GM21423 (cell line): Measurements from ENCODE around the gene ANKRD31.
"Not testable (repeated sequence)": the region's sequence is repeated elsewhere in the genome, so short reads cannot be mapped to it uniquely, and the experiment has no call there.

Source experiments
- ATAC-seq: cut with Tn5 transposase; IDR thresholded peaks from one replicate; pipeline ENCODE4 v1.9.1; 2021; ENCODE audit warnings: mild to moderate bottlenecking, moderate library complexity; ENCODE audit not compliant: unreplicated experiment

Gene ANKRD31

GRCh38 chr5:75236322-75237316 lies at the start of gene ANKRD31:
Gene ANKRD31 (minus strand): TSS chr5:75236878. CDS start chr5:75236686, 192 bp downstream.
- ATAC-seq = peak; percentile 99

- ATAC-seq = no peak
Observed at GRCh38 chr5:75286211-75286773, 49.6 kb upstream of the ANKRD31 start.

GRCh38 chr5:75282581-75282980 lies 45.9 kb upstream of the ANKRD31 start:
- ATAC-seq = no peak

GRCh38 chr5:75281716-75282465 lies 45.2 kb upstream of the ANKRD31 start:
- no peak for ATAC-seq

GRCh38 chr5:75279321-75279720 lies 42.6 kb upstream of the ANKRD31 start:
- ATAC-seq = no peak

GRCh38 chr5:75277463-75277862 lies 40.8 kb upstream of the ANKRD31 start:
- ATAC-seq = no peak

GRCh38 chr5:75275756-75276155 lies 39.1 kb upstream of the ANKRD31 start:
- no peak for ATAC-seq

- no peak for ATAC-seq
Observed at GRCh38 chr5:75275147-75275546, 38.5 kb upstream of the ANKRD31 start.

GRCh38 chr5:75274486-75274885 lies 37.8 kb upstream of the ANKRD31 start:
- no peak for ATAC-seq

GRCh38 chr5:75270605-75271004 lies 33.9 kb upstream of the ANKRD31 start:
- ATAC-seq = not testable (repeated sequence)

- no peak for ATAC-seq
Observed at GRCh38 chr5:75265731-75266130, 29.1 kb upstream of the ANKRD31 start.

- ATAC-seq = no peak
Observed at GRCh38 chr5:75262271-75262670, 25.6 kb upstream of the ANKRD31 start.

GRCh38 chr5:75260708-75261107 lies 24.0 kb upstream of the ANKRD31 start:
- ATAC-seq = no peak

GRCh38 chr5:75250452-75250851 lies 13.8 kb upstream of the ANKRD31 start:
- not testable (repeated sequence) for ATAC-seq

GRCh38 chr5:75245023-75245422 lies 8.3 kb upstream of the ANKRD31 start:
- no peak for ATAC-seq

GRCh38 chr5:75243510-75243909 lies 6.8 kb upstream of the ANKRD31 start:
- no peak for ATAC-seq

GRCh38 chr5:75243100-75243499 lies 6.4 kb upstream of the ANKRD31 start:
- ATAC-seq = no peak

- ATAC-seq = no peak
Observed at GRCh38 chr5:75242067-75242466, 5.4 kb upstream of the ANKRD31 start.

GRCh38 chr5:75239681-75240080 lies 3.0 kb upstream of the ANKRD31 start:
- no peak for ATAC-seq

- no peak for ATAC-seq
Observed at GRCh38 chr5:75235711-75236110, 967 bp downstream of the ANKRD31 start.

- no peak for ATAC-seq
Observed at GRCh38 chr5:75234251-75234650, 2.4 kb downstream of the ANKRD31 start.
